ELR (cell line): ENCODE measurements around the gene ZNF260.
A peak's percentile ranks its signal among the peaks of the same experiment; 100 is the strongest.
"Not testable (repeated sequence)": the region's sequence is repeated elsewhere in the genome, so short reads cannot be mapped to it uniquely, and the experiment has no call there.

ENCODE experiments used
- DNase-seq: peaks from one replicate; pipeline ENCODE4 v3.0.0-alpha.2; 2015; ENCODE audit warnings: low read depth

The ZNF260 gene

GRCh38 chr19:36528194-36528920 lies at the start of gene ZNF260:
TSS of gene ZNF260 (minus strand) at chr19:36528271. CDS start at chr19:36515238, 13,033 bp downstream.
- DNase-seq, result peak; percentile 97

GRCh38 chr19:36577271-36577996 lies 49.4 kb upstream of the ZNF260 start:
- DNase-seq, result peak; percentile 46

GRCh38 chr19:36574741-36575140 lies 46.7 kb upstream of the ZNF260 start:
- DNase-seq, result no peak

GRCh38 chr19:36573895-36574720 lies 46.0 kb upstream of the ZNF260 start:
- peak; percentile 33 for DNase-seq

GRCh38 chr19:36573020-36573894 lies 45.2 kb upstream of the ZNF260 start, which contains the start of gene ZNF529:
TSS of gene ZNF529 (minus strand) at chr19:36573292. CDS start at chr19:36572346, 946 bp downstream.
- peak; percentile 92 for DNase-seq

- DNase-seq, result no peak
These were observed 44.5 kb upstream of the ZNF260 start for GRCh38 chr19:36572593-36573019.

GRCh38 chr19:36564391-36564790 lies 36.3 kb upstream of the ZNF260 start:
- no peak for DNase-seq

- DNase-seq, result peak; percentile 28
These were observed 19.1 kb upstream of the ZNF260 start for GRCh38 chr19:36547001-36547732.

- peak; percentile 13 for DNase-seq
These were observed 949 bp upstream of the ZNF260 start for GRCh38 chr19:36528921-36529518.

GRCh38 chr19:36527873-36528193 lies 238 bp downstream of the ZNF260 start:
- DNase-seq, result no peak

- no peak for DNase-seq
These were observed 730 bp downstream of the ZNF260 start for GRCh38 chr19:36527341-36527740.

- DNase-seq, result peak; percentile 16
These were observed 1.5 kb downstream of the ZNF260 start for GRCh38 chr19:36526581-36526980.

GRCh38 chr19:36524617-36525016 lies 3.5 kb downstream of the ZNF260 start:
- DNase-seq, result no peak

- DNase-seq, result no peak
These were observed 14.0 kb downstream of the ZNF260 start for GRCh38 chr19:36514012-36514612.

GRCh38 chr19:36508325-36508724 lies 19.7 kb downstream of the ZNF260 start:
- no peak for DNase-seq

- no peak for DNase-seq
These were observed 26.1 kb downstream of the ZNF260 start for GRCh38 chr19:36501973-36502372.

- DNase-seq, result no peak
These were observed 31.1 kb downstream of the ZNF260 start for GRCh38 chr19:36497001-36497400.

- peak; percentile 69 for DNase-seq
These were observed 35.2 kb downstream of the ZNF260 start for GRCh38 chr19:36492689-36493453.

- DNase-seq, result not testable (repeated sequence)
These were observed 37.2 kb downstream of the ZNF260 start for GRCh38 chr19:36490846-36491245.
